Measurements from ENCODE around the gene FAM20C. TPM values are rescaled to one million over a fixed set of nuclear protein-coding genes. Genes with fewer than 3 reads are reported as not detected.

Gene FAM20C
- total and polyA plus RNA-seq, 10 of the 15 experiments (the other 5 are each of a cell fraction or from before 2014, with no cell fraction given), result 0.44 TPM; not detected in 9

- TF ChIP-seq, protein P1, sequence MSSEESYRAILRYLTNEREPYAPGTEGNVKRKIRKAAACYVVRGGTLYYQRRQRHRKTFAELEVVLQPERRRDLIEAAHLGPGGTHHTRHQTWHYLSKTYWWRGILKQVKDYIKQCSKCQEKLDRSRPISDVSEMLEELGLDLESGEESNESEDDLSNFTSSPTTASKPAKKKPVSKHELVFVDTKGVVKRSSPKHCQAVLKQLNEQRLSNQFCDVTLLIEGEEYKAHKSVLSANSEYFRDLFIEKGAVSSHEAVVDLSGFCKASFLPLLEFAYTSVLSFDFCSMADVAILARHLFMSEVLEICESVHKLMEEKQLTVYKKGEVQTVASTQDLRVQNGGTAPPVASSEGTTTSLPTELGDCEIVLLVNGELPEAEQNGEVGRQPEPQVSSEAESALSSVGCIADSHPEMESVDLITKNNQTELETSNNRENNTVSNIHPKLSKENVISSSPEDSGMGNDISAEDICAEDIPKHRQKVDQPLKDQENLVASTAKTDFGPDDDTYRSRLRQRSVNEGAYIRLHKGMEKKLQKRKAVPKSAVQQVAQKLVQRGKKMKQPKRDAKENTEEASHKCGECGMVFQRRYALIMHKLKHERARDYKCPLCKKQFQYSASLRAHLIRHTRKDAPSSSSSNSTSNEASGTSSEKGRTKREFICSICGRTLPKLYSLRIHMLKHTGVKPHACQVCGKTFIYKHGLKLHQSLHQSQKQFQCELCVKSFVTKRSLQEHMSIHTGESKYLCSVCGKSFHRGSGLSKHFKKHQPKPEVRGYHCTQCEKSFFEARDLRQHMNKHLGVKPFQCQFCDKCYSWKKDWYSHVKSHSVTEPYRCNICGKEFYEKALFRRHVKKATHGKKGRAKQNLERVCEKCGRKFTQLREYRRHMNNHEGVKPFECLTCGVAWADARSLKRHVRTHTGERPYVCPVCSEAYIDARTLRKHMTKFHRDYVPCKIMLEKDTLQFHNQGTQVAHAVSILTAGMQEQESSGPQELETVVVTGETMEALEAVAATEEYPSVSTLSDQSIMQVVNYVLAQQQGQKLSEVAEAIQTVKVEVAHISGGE (CRISPR knock-in tag; IDR thresholded peaks at IDR 0.05), result no peak
- no peak for TF ChIP-seq TAF1 (IDR thresholded peaks at IDR 0.05; ENCODE audit: borderline replicate concordance, low read depth, low read length)
These were observed 27.3 kb downstream of the FAM20C start (continued) for GRCh38 chr7:219581-220150.

DNA sequence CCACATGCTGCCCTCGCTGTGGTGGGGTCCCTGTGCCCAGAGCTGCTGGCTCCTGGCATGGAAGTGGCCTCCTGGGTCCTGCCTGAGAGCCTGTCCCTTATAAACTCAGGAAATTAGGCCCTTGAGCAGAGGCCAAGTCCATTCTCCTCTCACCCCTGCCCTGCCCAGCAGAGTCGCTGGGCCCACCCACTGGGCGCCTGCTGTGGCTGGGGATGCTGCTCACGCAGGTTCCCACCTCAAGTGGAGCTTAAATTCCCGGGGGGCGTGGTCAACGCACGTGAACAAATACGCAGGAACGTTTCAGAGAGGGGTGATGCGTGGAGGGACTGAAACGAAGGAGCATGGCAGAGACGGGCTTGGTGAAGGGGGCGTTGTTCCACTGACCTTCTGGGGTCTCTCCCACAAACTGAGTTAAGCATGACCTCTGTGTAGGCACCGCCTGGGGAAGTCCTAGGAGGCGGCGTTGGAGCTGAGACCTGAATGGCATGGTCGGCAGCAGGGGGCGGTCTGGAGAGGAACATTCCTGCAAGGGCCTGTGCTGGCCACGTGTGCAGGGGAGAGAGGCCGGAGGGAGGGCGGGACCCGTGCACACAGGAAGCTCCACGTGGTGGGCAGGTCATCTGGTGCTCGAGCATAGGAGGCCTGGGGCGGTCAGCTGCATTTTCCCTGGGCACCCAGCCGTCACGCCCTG is 27.9 kb downstream of the FAM20C start:
- FAIRE-seq (no peak), DNase-seq (ENCODE audit: low read depth, low spot score) (no peak), ATAC-seq (no peak)
- in situ Hi-C loops (cut with MboI), result no loop called here
- H3K79me2 ChIP-seq (ENCODE audit: control insufficient read depth, insufficient read depth, low read length), result no peaks in the 10 kb centered on the region
- no peak overlapping the region for H3K27ac ChIP-seq (ENCODE audit: control insufficient read depth, insufficient read depth)
- no TSS peak for BruUV-seq (replicated peaks)
- H4K20me1 ChIP-seq (ENCODE audit: control insufficient read depth, insufficient read depth), result no peaks in the 10 kb centered on the region
- no peak overlapping the region for H3K9ac ChIP-seq (ENCODE audit: control insufficient read depth, insufficient read depth, low read length)
- no peak overlapping the region for H3K4me2 ChIP-seq (ENCODE audit: control insufficient read depth, insufficient read depth)
- ChIA-PET POLR2A (no interaction called here), RAD21 (ENCODE audit: unreplicated experiment) (no interaction called here), CTCF (no interaction called here), SMC1A (ENCODE audit: uncharacterized antibody, unreplicated experiment) (no interaction called here)
- no peaks in the 10 kb centered on the region; the same call in 2 of the 3 replicates for H3K9me3 ChIP-seq (replicated peaks; ENCODE audit: control insufficient read depth, insufficient read depth, low read length)
- no peaks in the 10 kb centered on the region for H3K36me3 ChIP-seq (ENCODE audit: control insufficient read depth in 2 of 2, insufficient read depth in 2 of 2, low read length in 1 of 2)
- WGBS (ENCODE audit: insufficient coverage, insufficient replicate concordance, low lambda C conversion rate, missing lambda C conversion rate), result 39% methylated on average over 25 of the region's 28 CpGs
- intact Hi-C loops (cut with micrococcal nuclease; ENCODE audit: unreplicated experiment), result no loop called here
- no peaks in the 10 kb centered on the region for H3K4me1 ChIP-seq (ENCODE audit: control insufficient read depth, insufficient read depth, low read length)
- no peaks in the 10 kb centered on the region for H3K27me3 ChIP-seq (replicated peaks in 1 of 2; ENCODE audit: control insufficient read depth in 2 of 2, insufficient read depth in 2 of 2, low read length in 1 of 2)
- H3K4me3 ChIP-seq, result no peak overlapping the region
- H2AFZ ChIP-seq (ENCODE audit: control insufficient read depth, low read depth, low read length), result no peak overlapping the region
- TF ChIP-seq LARP7 (IDR thresholded peaks at IDR 0.05), result no peak
- TF ChIP-seq ZSCAN29 (IDR thresholded peaks at IDR 0.05), result no peak
- no peak for TF ChIP-seq PAX5 (IDR thresholded peaks at IDR 0.05; ENCODE audit: borderline replicate concordance, low read depth, low read length)
- TF ChIP-seq MTA3 (IDR thresholded peaks at IDR 0.05; ENCODE audit: borderline replicate concordance, low read length), result no peak
- no peak for TF ChIP-seq YBX1 (IDR thresholded peaks at IDR 0.05)
- no peak for TF ChIP-seq POLR2AphosphoS2 (IDR thresholded peaks at IDR 0.05; ENCODE audit: low read depth, low read length)
- no peak for TF ChIP-seq ZNF24 (IDR thresholded peaks at IDR 0.05)
- no peak for TF ChIP-seq E2F4 (IDR thresholded peaks at IDR 0.05; ENCODE audit: low read depth, low read length)
- TF ChIP-seq, protein P2, sequence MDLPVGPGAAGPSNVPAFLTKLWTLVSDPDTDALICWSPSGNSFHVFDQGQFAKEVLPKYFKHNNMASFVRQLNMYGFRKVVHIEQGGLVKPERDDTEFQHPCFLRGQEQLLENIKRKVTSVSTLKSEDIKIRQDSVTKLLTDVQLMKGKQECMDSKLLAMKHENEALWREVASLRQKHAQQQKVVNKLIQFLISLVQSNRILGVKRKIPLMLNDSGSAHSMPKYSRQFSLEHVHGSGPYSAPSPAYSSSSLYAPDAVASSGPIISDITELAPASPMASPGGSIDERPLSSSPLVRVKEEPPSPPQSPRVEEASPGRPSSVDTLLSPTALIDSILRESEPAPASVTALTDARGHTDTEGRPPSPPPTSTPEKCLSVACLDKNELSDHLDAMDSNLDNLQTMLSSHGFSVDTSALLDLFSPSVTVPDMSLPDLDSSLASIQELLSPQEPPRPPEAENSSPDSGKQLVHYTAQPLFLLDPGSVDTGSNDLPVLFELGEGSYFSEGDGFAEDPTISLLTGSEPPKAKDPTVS (IDR thresholded peaks at IDR 0.05; ENCODE audit: low read depth, low read length), result no peak
- TF ChIP-seq ZNF207 (IDR thresholded peaks at IDR 0.05; ENCODE audit: borderline replicate concordance), result no peak
- no peak for TF ChIP-seq CHD1 (IDR thresholded peaks at IDR 0.05; ENCODE audit: low read depth, low read length)
- no peak for TF ChIP-seq RCOR1 (conservative IDR thresholded peaks at IDR 0.05; ENCODE audit: low read depth, low read length)
- no peak for TF ChIP-seq NR2F1 (conservative IDR thresholded peaks at IDR 0.05)
- TF ChIP-seq, protein P3, sequence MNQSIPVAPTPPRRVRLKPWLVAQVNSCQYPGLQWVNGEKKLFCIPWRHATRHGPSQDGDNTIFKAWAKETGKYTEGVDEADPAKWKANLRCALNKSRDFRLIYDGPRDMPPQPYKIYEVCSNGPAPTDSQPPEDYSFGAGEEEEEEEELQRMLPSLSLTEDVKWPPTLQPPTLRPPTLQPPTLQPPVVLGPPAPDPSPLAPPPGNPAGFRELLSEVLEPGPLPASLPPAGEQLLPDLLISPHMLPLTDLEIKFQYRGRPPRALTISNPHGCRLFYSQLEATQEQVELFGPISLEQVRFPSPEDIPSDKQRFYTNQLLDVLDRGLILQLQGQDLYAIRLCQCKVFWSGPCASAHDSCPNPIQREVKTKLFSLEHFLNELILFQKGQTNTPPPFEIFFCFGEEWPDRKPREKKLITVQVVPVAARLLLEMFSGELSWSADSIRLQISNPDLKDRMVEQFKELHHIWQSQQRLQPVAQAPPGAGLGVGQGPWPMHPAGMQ (IDR thresholded peaks at IDR 0.05; ENCODE audit: borderline replicate concordance), result no peak
